ENCODE results near the gene ZNF223. TPM values are rescaled to one million over a fixed set of nuclear protein-coding genes. Genes with fewer than 3 reads are reported as not detected.
A peak's percentile ranks its signal among the peaks of the same experiment; 100 is the strongest.

ZNF223 gene
- total and polyA plus RNA-seq, 9 of the 15 experiments (the other 6 are each of a cell fraction or from before 2014, with no cell fraction given): 0.21 to 1.8 (median 0.71) TPM

DNA sequence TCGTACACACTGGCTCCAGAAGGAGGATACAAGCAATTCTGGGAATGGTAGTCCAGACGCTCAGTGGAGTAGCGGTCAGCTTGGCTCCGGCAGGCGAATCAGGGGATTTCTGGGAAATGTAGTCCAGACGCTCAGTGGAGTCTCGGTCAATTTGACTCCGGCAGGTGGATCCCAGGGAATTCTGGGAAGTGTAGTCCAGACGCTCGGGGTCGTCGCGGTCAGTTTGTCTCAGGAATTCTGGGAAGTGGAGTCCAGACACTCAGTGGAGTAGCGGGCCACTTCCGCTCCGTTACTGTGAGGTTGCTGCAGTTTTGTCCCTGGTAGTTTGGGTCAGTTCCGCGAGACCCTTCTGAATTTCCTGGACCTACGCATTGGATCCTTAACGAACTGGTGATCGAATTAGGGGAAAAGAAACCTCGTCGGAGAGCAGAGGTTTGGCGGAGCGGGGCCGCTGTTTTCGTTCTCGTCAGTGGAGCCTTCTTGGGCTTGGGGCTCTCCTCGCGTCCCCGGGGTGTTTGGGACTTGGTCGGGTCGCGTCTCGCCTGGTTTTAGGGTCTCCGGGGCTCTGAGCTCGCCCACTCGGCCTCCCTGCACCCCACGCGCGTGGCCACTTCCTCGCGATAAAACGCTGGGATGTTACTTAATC lies 61.4 kb downstream of the ZNF223 start, which contains the start of gene ZNF225 (continued):
- TF ChIP-seq, protein P1, sequence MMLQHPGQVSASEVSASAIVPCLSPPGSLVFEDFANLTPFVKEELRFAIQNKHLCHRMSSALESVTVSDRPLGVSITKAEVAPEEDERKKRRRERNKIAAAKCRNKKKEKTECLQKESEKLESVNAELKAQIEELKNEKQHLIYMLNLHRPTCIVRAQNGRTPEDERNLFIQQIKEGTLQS (IDR thresholded peaks at IDR 0.05): no peak
- TF ChIP-seq, protein P1 (CRISPR knock-in tag; conservative IDR thresholded peaks at IDR 0.05): no peak
- 0 out of 4 replicates have a peak, but pooled peaks of 1 of the 2 experiments have one; percentile 0 for TF ChIP-seq RAD21 (CRISPR knock-in tag; conservative IDR thresholded peaks at IDR 0.05 in 1 of 2, IDR thresholded peaks at IDR 0.05 in 1 of 2)
- no peak for TF ChIP-seq IFI16 (CRISPR knock-in tag; IDR thresholded peaks at IDR 0.05)
- TF ChIP-seq MYC (IDR thresholded peaks at IDR 0.05; ENCODE audit: low read depth, low read length): peak; percentile 54
- TF ChIP-seq MYC (CRISPR knock-in tag; IDR thresholded peaks at IDR 0.05; ENCODE audit: borderline replicate concordance, low read depth): no peak
- no peak for TF ChIP-seq SMARCE1 (IDR thresholded peaks at IDR 0.05)
- TF ChIP-seq ZNF311 (CRISPR knock-in tag; IDR thresholded peaks at IDR 0.05): no peak
- TF ChIP-seq ZNF592 (IDR thresholded peaks at IDR 0.05): peak; percentile 52; the same call in 1 of the 2 replicates
- TF ChIP-seq SIX5 (IDR thresholded peaks at IDR 0.05; ENCODE audit: borderline replicate concordance in 1 of 2, insufficient read depth in 1 of 2, low read depth in 1 of 2, low read length in 2 of 2): peak; percentile 95
- TF ChIP-seq CHD2 (IDR thresholded peaks at IDR 0.05; ENCODE audit: low read depth, low read length): peak; percentile 50
- TF ChIP-seq KDM5B (IDR thresholded peaks at IDR 0.05; ENCODE audit: insufficient replicate concordance, low read depth, low read length): peak; percentile 79
- TF ChIP-seq RAD51 (IDR thresholded peaks at IDR 0.05; ENCODE audit: borderline replicate concordance, low read depth): no peak
- TF ChIP-seq, protein P2, sequence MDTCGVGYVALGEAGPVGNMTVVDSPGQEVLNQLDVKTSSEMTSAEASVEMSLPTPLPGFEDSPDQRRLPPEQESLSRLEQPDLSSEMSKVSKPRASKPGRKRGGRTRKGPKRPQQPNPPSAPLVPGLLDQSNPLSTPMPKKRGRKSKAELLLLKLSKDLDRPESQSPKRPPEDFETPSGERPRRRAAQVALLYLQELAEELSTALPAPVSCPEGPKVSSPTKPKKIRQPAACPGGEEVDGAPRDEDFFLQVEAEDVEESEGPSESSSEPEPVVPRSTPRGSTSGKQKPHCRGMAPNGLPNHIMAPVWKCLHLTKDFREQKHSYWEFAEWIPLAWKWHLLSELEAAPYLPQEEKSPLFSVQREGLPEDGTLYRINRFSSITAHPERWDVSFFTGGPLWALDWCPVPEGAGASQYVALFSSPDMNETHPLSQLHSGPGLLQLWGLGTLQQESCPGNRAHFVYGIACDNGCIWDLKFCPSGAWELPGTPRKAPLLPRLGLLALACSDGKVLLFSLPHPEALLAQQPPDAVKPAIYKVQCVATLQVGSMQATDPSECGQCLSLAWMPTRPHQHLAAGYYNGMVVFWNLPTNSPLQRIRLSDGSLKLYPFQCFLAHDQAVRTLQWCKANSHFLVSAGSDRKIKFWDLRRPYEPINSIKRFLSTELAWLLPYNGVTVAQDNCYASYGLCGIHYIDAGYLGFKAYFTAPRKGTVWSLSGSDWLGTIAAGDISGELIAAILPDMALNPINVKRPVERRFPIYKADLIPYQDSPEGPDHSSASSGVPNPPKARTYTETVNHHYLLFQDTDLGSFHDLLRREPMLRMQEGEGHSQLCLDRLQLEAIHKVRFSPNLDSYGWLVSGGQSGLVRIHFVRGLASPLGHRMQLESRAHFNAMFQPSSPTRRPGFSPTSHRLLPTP (IDR thresholded peaks at IDR 0.05; ENCODE audit: borderline replicate concordance, extremely low read depth, insufficient read length): no peak
- TF ChIP-seq POLR2A (conservative IDR thresholded peaks at IDR 0.05): peak; percentile 83
- no peak for TF ChIP-seq MTF1 (CRISPR knock-in tag; IDR thresholded peaks at IDR 0.05; ENCODE audit: borderline replicate concordance)
- no peak for TF ChIP-seq ZNF174 (CRISPR knock-in tag; IDR thresholded peaks at IDR 0.05)
- no peak for TF ChIP-seq ARID1B (IDR thresholded peaks at IDR 0.05)
- no peak for TF ChIP-seq CEBPG (CRISPR knock-in tag; IDR thresholded peaks at IDR 0.05)
- no peak; a peak in 1 of 4 replicates for TF ChIP-seq CEBPG (tag; conservative IDR thresholded peaks at IDR 0.05 in 1 of 2, IDR thresholded peaks at IDR 0.05 in 1 of 2)
- 0 out of 2 replicates have a peak, but pooled peaks have one; percentile 46 for TF ChIP-seq SP1 (CRISPR knock-in tag; IDR thresholded peaks at IDR 0.05)
